Stimulated activated effector memory CD8-positive, alpha-beta T cell treated with anti-CD3 and anti-CD28 coated beads, Interleukin-12 subunit alpha, Interleukin-12 subunit beta, amount 100 ng/mL, for 72 hours (primary cell): ENCODE measurements around the gene PAOX.

ENCODE experiments used
- ATAC-seq: fragments of 150-1000 bp; cut with Tn5 transposase; 2 replicates; pipeline ENCODE4 v1.10.0; 2021
- DNase-seq, 2 donors: peaks; one replicate each; pipeline ENCODE4 v3.0.0; 2021 to 2022; ENCODE audit warnings: low spot score in 2 of 2
- H3K27ac Mint-ChIP-seq: one replicate; pipeline ENCODE4 v1.8.0; 2022; ENCODE audit warnings: mild to moderate bottlenecking, mixed read lengths
- H3K36me3 Mint-ChIP-seq: one replicate; pipeline ENCODE4 v1.8.0; 2022; ENCODE audit warnings: mild to moderate bottlenecking, mixed read lengths
- H3K4me1 Mint-ChIP-seq: one replicate; pipeline ENCODE4 v1.8.0; 2022; ENCODE audit warnings: mixed read lengths
- H3K4me3 Mint-ChIP-seq: one replicate; pipeline ENCODE4 v1.8.0; 2022; ENCODE audit warnings: mild to moderate bottlenecking, mixed read lengths
- H3K9me3 Mint-ChIP-seq: one replicate; pipeline ENCODE4 v1.8.0; 2022; ENCODE audit warnings: mixed read lengths

Gene PAOX

DNA sequence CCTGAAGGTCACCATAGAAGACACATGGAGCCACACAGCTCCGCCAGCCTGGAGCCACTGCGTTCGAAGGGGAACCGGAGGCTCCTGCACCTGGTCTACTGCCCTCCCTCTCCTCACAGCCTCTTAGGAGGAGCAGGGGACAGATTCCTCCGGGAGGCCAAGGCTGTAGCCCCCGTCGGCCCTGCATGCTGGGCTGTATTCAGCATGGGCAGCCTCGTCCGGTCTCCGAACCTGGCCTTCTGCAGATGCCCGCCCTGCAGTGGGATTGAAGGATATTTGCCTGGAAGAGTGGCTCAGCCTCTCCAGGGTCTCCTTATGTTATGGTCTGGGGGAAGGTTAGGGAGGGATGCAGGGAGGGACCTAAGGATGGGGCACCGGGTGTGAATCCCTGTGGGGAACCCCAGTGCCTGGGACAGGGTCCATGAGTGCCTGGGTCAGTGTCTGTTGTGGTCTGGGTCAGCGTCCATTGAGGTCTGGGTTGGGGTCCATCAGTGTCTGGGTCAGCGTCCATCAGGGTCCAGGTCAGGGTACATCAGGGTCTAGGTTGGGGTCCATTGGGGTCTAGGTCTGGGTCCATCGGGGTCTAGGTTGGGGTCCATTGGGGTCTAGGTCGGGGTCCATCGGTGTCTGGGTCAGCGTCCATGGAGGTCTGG, 61.7 kb downstream of the PAOX start:
- no peak for DNase-seq
- peaks cover 6% of the 10 kb centered on the region for H3K36me3 Mint-ChIP-seq
- no peak overlapping the region for H3K4me3 Mint-ChIP-seq
- ATAC-seq = no peak
- no peaks in the 10 kb centered on the region for H3K9me3 Mint-ChIP-seq
- H3K27ac Mint-ChIP-seq = no peak overlapping the region
- peaks cover 50% of the 10 kb centered on the region for H3K4me1 Mint-ChIP-seq
